K562 (cell line): ENCODE results near the gene LRMDA. TPM values are rescaled to one million over a fixed set of nuclear protein-coding genes. Genes with fewer than 3 reads are reported as not detected.
A peak's percentile ranks its signal among the peaks of the same experiment; 100 is the strongest.

Experiments
- ATAC-seq: fragments of 200-7000 bp; cut with Tn5 transposase; 3 replicates; pipeline ENCODE4 v1.9.1; 2020; ENCODE audit warnings: moderate library complexity
- BruUV-seq: library from RNA; stranded (reverse); fragments of 400-500 nt; replicated peaks from 2 replicates; lab custom pipeline; 2021; lab: Mats Ljungman, UMichigan
- CTCF ChIA-PET: fragments of 300-600 bp; formaldehyde crosslinking; extraction: SDS; loops from one replicate; lab custom pipeline; 2021; ENCODE audit warnings: low intra/inter-chr PET ratio; lab: Yijun Ruan, JAX
- POLR2A ChIA-PET: fragments of 300-600, 350-650 bp; sonication (Branson Sonifier 250); formaldehyde crosslinking; extraction: SDS; loops from one replicate; lab custom pipeline; 2021; ENCODE audit warnings: antibody characterized with exemption, inconsistent platforms; lab: Yijun Ruan, JAX
- DNase-seq, 4 experiments: peaks; one replicate each; pipeline versions ENCODE4 v3.0.0 to v3.0.0-alpha.2; 2011 to 2018; ENCODE audit warnings: low spot score in 3 of 4, mixed read lengths in 3 of 4; ENCODE audit errors: extremely low read depth in 1 of 4
- FAIRE-seq: peaks from 2 replicates; lab custom pipeline; 2011; peaks lifted over from hg19 to GRCh38; lab: Jason Lieb, UNC
- H2AFZ ChIP-seq: 2 replicates; pipeline ENCODE4 v1.6.0; 2011; ENCODE audit warnings: low read depth, low read length, control low read depth, inconsistent platforms
- H3K27ac ChIP-seq: fragments of 200-600 bp; 3 replicates; pipeline ENCODE4 v1.8.0; 2011; ENCODE audit warnings: low read depth, mild to moderate bottlenecking, control low read depth, inconsistent platforms, low read length, moderate library complexity, mixed read lengths; ENCODE audit errors: extremely low read depth
- H3K27me3 ChIP-seq, 2 experiments: fragments of 300-600 bp in 1 of 2; 2 replicates in 1 of 2; 3 replicates in 1 of 2; pipeline versions ENCODE4 v1.6.0 to v1.8.0; 2011; ENCODE audit warnings: inconsistent platforms in 2 of 2, low read length in 2 of 2, mild to moderate bottlenecking in 1 of 2, mixed read lengths in 1 of 2, moderate library complexity in 1 of 2; ENCODE audit not compliant: control insufficient read depth in 2 of 2, insufficient read depth in 2 of 2
- H3K36me3 ChIP-seq: fragments of 300-600 bp; 3 replicates; pipeline ENCODE4 v1.8.0; 2011; ENCODE audit warnings: mild to moderate bottlenecking, low read length, inconsistent platforms; ENCODE audit not compliant: control insufficient read depth, insufficient read depth
- H3K4me1 ChIP-seq, 2 experiments: fragments of 200-600 bp in 1 of 2; replicated peaks in 1 of 2; 2 replicates in 1 of 2; 3 replicates in 1 of 2; pipeline versions ENCODE4 v1.5.1 to v1.8.0; 2011; ENCODE audit warnings: inconsistent platforms in 2 of 2, low read length in 2 of 2, mild to moderate bottlenecking in 1 of 2, mixed read lengths in 1 of 2, moderate library complexity in 1 of 2; ENCODE audit not compliant: control insufficient read depth in 2 of 2, insufficient read depth in 2 of 2
- H3K4me2 ChIP-seq: 2 replicates; pipeline ENCODE4 v1.6.1; 2011; ENCODE audit warnings: low read length, control low read depth, inconsistent platforms, mixed read lengths; ENCODE audit not compliant: insufficient read depth
- H3K4me3 ChIP-seq: fragments of 200-600 bp; sonication (generic), shearing (Covaris generic); 2 replicates; pipeline ENCODE4 v1.5.1; 2016; ENCODE audit warnings: control low read depth, inconsistent platforms
- H3K79me2 ChIP-seq: fragments of 200-600 bp; 3 replicates; pipeline ENCODE4 v1.8.0; 2011; ENCODE audit warnings: low read length, inconsistent platforms; ENCODE audit not compliant: control insufficient read depth, insufficient read depth
- H3K9ac ChIP-seq, 2 experiments: 2 replicates each; pipeline versions ENCODE4 v1.6.0 to v1.6.1; 2011; ENCODE audit warnings: low read depth in 2 of 2, low read length in 2 of 2, control low read depth in 1 of 2, inconsistent platforms in 1 of 2, mild to moderate bottlenecking in 1 of 2, mixed read lengths in 1 of 2; ENCODE audit not compliant: insufficient read depth in 1 of 2
- H3K9me1 ChIP-seq: one replicate; pipeline ENCODE4 v1.6.0; 2011; ENCODE audit warnings: inconsistent platforms, mild to moderate bottlenecking, low read length, moderate library complexity; ENCODE audit not compliant: control insufficient read depth, insufficient read depth
- H3K9me3 ChIP-seq: replicated peaks from 2 replicates; pipeline ENCODE4 v1.5.1; 2011; ENCODE audit warnings: low read depth, low read length, inconsistent platforms; ENCODE audit not compliant: control insufficient read depth, insufficient read depth
- H4K20me1 ChIP-seq: replicated peaks from 2 replicates; pipeline ENCODE4 v1.6.1; 2011; ENCODE audit warnings: low read length, inconsistent platforms, mixed read lengths; ENCODE audit not compliant: control insufficient read depth, insufficient read depth
- CREM ChIP-seq: IDR thresholded peaks from 2 replicates; pipeline ENCODE4 v1.6.1; 2014; ENCODE audit warnings: antibody characterized with exemption, low read depth
- CXXC5 ChIP-seq: fragments of 250-450 bp; sonication (Bioruptor Pico); IDR thresholded peaks from 2 replicates; pipeline ENCODE4 v1.8.0; 2022; ENCODE audit warnings: inconsistent platforms, mild to moderate bottlenecking, moderate library complexity
- FOXJ3 ChIP-seq: sonication (generic); formaldehyde crosslinking; IDR thresholded peaks from 2 replicates; pipeline ENCODE4 v1.4.0; 2020; ENCODE audit warnings: mild to moderate bottlenecking, missing genetic modification reagents
- LARP7 ChIP-seq: fragments of 450-650 bp; IDR thresholded peaks from 2 replicates; pipeline ENCODE4 v1.6.1; 2016
- NFYB ChIP-seq: IDR thresholded peaks from 2 replicates; pipeline ENCODE4 v1.6.1; 2011; ENCODE audit warnings: mild to moderate bottlenecking, moderate library complexity; ENCODE audit not compliant: insufficient read length; ENCODE audit errors: extremely low read depth
- SAFB2 ChIP-seq: fragments of 200-400 bp; formaldehyde crosslinking; IDR thresholded peaks from 2 replicates; pipeline ENCODE4 v1.6.1; 2018; ENCODE audit warnings: borderline replicate concordance, low read length, low read depth, moderate library complexity; ENCODE audit not compliant: severe bottlenecking
- ZC3H8 ChIP-seq: fragments of 450-650 bp; IDR thresholded peaks from 2 replicates; pipeline ENCODE4 v1.6.1; 2017
- ZNF311 ChIP-seq: fragments of 250-450 bp; sonication (Bioruptor Pico); IDR thresholded peaks from 2 replicates; pipeline ENCODE4 v1.4.0; 2020; ENCODE audit warnings: mild to moderate bottlenecking, moderate library complexity
- ZNF445 ChIP-seq: fragments of 250-450 bp; sonication (Bioruptor Pico); IDR thresholded peaks from 2 replicates; pipeline ENCODE4 v1.4.0; 2020; ENCODE audit warnings: low read depth, mild to moderate bottlenecking, moderate library complexity
- ZNF668 ChIP-seq: fragments of 250-450 bp; sonication (Bioruptor Pico); IDR thresholded peaks from 2 replicates; pipeline ENCODE4 v1.8.0; 2022; ENCODE audit warnings: mild to moderate bottlenecking, inconsistent platforms
- WGBS: fragments of 100-300 bp; shearing (Covaris generic); methylation state at CpG from one replicate; pipeline ENCODE4 v1.1.6; 2016; ENCODE audit warnings: low coverage, mixed read lengths; ENCODE audit not compliant: insufficient coverage; ENCODE audit errors: missing lambda C conversion rate; 5-methylcytosine and 5-hydroxymethylcytosine counted together
- in situ Hi-C: fragments of 300-500 bp; cut with MboI; formaldehyde crosslinking; loops from 4 replicates; pipeline ENCODE4 v1.15.0; 2018; ENCODE audit warnings: inconsistent platforms, mixed read lengths
- intact Hi-C: fragments of 100-400 bp; cut with micrococcal nuclease; formaldehyde crosslinking; loops from 2 replicates; pipeline ENCODE4 v1.14.2; 2022
- polyA plus RNA-seq, 8 experiments: library from polyadenylated mRNA; depleted of rRNA in 4 of 8; stranded (reverse) in 5 of 8; unstranded in 3 of 8; fragments of >200 nt; fragmentation: Nextera tagmentation in 2 of 8; fragmentation: Illumina TruSeq in 1 of 8; extraction: Ambion mirVana in 2 of 8; extraction: Trizol in 1 of 8; gene quantifications; 2 replicates each; pipeline versions ENCODE4 v1.2.1 to v1.2.3, GENCODE V29; 2011 to 2014; ENCODE audit warnings: inconsistent platforms in 1 of 8, missing spikeins in 1 of 8
- total RNA-seq, 7 experiments: library from RNA; depleted of rRNA in 6 of 7; stranded (reverse); fragments of >200 nt in 6 of 7; fragmentation: Illumina TruSeq in 2 of 7; extraction: Trizol in 2 of 7; gene quantifications; 2 replicates each; pipeline versions ENCODE4 v1.2.1 to v1.2.3, GENCODE V29; 2011 to 2021; ENCODE audit warnings: low replicate concordance in 1 of 7
- TF ChIP-seq, protein P1 (sequence below), 2 experiments: fragments of 450-650 bp in 1 of 2; sonication (generic) in 1 of 2; formaldehyde crosslinking in 1 of 2; IDR thresholded peaks in 1 of 2; conservative IDR thresholded peaks in 1 of 2; 2 replicates each; pipeline versions ENCODE4 v1.6.1 to v1.8.1; 2016 to 2023; ENCODE audit warnings: mild to moderate bottlenecking in 2 of 2, moderate library complexity in 2 of 2, inconsistent platforms in 1 of 2, missing genetic modification reagents in 1 of 2

Gene LRMDA
- total and polyA plus RNA-seq, 9 of the 15 experiments (the other 6 are each of a cell fraction or from before 2014, with no cell fraction given) = 0.25 TPM; not detected in 8

DNA sequence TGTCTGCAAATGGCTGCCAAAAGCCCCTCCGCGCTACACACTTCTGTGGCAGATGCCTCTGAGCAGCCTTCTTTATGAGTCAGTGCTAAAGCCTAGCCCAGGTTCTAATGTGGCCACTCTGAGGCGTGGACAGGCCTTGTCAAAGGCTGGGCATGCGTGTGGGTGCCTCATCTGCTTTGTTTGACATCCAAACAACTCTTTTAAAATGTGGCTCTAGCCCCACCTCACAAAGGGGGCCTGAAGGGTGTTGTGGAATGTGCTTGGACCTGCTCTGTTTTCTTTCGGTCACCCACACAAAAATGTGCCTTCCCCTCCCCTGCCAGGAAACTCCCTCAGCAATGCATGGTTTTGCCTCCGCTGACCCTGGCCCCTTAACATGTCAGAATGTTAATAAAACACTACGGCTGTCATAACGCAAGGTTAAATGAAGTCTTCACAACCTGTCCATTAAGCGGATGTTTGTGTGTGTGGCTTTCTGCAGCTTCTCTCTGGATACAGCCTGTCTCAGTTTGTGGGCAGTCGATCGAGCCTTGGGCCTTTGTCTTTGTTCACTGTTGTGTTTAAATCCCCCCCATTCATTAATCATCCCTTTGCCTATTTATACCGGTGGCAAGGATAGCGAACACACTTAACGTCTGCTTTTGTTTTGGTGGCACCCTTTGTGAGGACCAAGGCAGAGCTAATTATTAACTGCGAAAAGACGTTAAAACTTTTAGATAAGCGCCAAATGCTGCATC is 718.9 kb downstream of the LRMDA start:
- H3K27ac ChIP-seq = no peak overlapping the region
- no peaks in the 10 kb centered on the region for H3K9me1 ChIP-seq
- in situ Hi-C loops = no loop called here
- H3K4me3 ChIP-seq = no peak overlapping the region
- WGBS = 4% methylated on average over 17 of the region's 17 CpGs
- no peaks in the 10 kb centered on the region for H3K9me3 ChIP-seq
- H3K4me1 ChIP-seq = no peaks in the 10 kb centered on the region
- no peaks in the 10 kb centered on the region for H3K36me3 ChIP-seq
- intact Hi-C loops = no loop called here
- no peaks in the 10 kb centered on the region for H3K27me3 ChIP-seq
- BruUV-seq = no TSS peak
- no peaks in the 10 kb centered on the region for H3K79me2 ChIP-seq
- H3K4me2 ChIP-seq = no peak overlapping the region
- FAIRE-seq (no peak), ATAC-seq (no peak), DNase-seq (no peak)
- no peak overlapping the region for H3K9ac ChIP-seq
- no peaks in the 10 kb centered on the region for H4K20me1 ChIP-seq
- TF ChIP-seq, protein P1, sequence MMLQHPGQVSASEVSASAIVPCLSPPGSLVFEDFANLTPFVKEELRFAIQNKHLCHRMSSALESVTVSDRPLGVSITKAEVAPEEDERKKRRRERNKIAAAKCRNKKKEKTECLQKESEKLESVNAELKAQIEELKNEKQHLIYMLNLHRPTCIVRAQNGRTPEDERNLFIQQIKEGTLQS (IDR thresholded peaks at IDR 0.05) = no peak
- TF ChIP-seq, protein P1 (CRISPR knock-in tag; conservative IDR thresholded peaks at IDR 0.05) = no peak
- no peak for TF ChIP-seq ZNF445
- no peak for TF ChIP-seq NFYB
- no peak for TF ChIP-seq CREM
- no peak for TF ChIP-seq ZC3H8
- TF ChIP-seq CXXC5 (CRISPR knock-in tag) = no peak
- no peak for TF ChIP-seq SAFB2
- TF ChIP-seq ZNF311 = no peak
- TF ChIP-seq FOXJ3 = no peak
- TF ChIP-seq ZNF668 (CRISPR knock-in tag) = no peak
- TF ChIP-seq LARP7 = no peak
- ChIA-PET POLR2A (interaction anchor here (1.4 kb wide), 1 partner anchor 13 kb away, joined by 3 read pairs; no protein-coding TSS in a partner anchor), CTCF (no interaction called here)
- H2AFZ ChIP-seq = peak overlapping the region; percentile 74; the same call in 1 of the 2 replicates
